ENCODE data around the gene THAP8. TPM values are rescaled to one million over a fixed set of nuclear protein-coding genes. Genes with fewer than 3 reads are reported as not detected.
"Not testable (repeated sequence)": the region's sequence is repeated elsewhere in the genome, so short reads cannot be mapped to it uniquely, and the experiment has no call there.

THAP8 gene
- total RNA-seq, 2 experiments from 2014 or later: 2.0 TPM

DNA sequence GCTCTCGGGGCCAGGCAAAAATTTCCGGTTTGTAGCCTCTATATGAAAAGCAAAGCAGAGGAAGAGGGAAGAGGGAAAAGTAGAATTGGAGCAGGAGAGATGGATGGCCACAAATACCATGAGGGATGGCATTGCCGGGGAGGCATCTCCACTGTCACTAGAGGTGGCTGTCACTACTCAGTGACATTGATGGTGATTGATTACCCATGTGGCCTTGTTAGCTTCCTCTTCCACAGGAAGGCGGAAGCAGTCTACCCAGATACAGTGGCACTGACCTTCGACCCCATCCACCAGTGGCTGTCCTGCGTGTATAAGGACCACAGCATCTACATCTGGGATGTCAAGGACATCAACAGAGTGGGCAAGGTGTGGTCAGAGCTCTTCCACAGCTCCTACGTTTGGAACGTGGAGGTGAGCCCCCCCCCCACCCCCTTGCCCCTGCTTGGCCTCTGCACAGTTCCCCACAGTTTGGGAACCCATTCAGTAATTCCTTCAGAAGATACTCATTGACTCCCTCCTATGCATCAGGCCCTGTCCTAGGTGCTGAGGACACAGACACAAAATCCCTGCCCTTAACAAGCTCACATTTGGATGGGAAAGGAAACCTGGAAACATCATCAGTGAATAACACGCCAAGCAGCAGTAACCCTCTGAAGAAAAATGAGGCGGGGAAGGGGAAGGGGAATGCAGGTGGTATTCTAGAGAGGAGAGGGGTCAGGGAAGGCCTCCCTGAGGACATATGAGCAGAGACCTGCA lies 19.2 kb upstream of the THAP8 start:
- ChIA-PET CTCF (interaction anchor here (0.6 to 1.6 kb wide), 2 partner anchors 11 to 669 kb away, joined by 3 to 4 read pairs; no protein-coding TSS in a partner anchor), POLR2A (no interaction called here)

GRCh38 chr19:36072081-36072480 lies 18.0 kb upstream of the THAP8 start:
- ChIA-PET POLR2A (no interaction called here), CTCF (no interaction called here)

DNA sequence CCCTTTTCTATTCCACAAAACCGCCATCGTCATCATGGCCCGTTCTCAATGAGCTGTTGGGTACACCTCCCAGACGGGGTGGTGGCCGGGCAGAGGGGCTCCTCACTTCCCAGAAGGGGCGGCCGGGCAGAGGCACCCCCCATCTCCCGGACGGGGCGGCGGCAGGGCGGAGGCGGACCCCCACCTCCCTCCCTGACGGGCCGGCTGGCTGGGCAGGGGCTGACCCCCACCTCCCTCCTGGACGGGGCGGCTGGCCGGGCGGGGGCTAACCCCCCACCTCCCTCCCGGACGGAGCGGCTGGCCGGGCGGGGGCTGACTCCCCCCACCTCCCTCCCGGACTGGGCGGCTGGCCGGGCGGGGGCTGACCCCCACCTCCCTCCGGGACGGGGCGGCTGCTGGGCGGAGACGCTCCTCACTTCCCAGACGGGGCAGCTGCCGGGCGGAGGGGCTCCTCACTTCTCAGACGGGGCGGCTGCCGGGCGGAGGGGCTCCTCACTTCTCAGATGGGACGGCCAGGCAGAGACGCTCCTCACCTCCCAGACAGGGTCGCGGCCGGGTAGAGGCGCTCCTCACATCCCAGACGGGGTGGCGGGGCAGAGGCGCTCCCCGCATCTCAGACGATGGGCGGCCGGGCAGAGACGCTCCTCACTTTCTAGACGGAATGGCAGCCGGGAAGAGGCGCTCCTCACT lies 14.9 kb upstream of the THAP8 start:
- POLR2A ChIA-PET, CTCF ChIA-PET: not testable (repeated sequence)

DNA sequence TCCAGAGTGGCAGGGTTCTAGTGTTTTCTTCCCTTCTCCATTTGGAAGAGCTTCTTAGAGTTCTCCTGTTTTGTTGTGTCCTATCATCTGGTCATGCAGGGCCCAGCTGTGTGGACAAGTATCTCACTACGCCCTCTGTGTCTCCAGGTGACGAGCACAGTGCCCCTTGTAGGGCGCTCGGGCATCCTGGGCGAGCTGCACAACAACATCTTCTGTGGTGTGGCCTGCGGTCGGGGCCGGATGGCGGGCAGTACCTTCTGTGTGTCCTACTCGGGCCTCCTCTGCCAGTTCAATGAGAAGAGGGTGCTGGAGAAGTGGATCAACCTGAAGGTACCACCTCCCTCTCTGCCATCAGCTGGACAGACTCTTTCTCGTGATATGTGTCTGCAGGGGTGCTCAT lies 13.6 kb upstream of the THAP8 start:
- CTCF ChIA-PET: no interaction called here
- POLR2A ChIA-PET: no interaction called here

GRCh38 chr19:36064826-36065225 lies 10.7 kb upstream of the THAP8 start:
- ChIA-PET CTCF (no interaction called here), POLR2A (no interaction called here)

GRCh38 chr19:36061367-36061766 lies 7.3 kb upstream of the THAP8 start:
- ChIA-PET POLR2A (interaction anchor here (0.7 kb wide), 1 partner anchor 264 kb away, joined by 3 read pairs; no protein-coding TSS in a partner anchor), CTCF (interaction anchor here (0.6 to 1.1 kb wide), 6 partner anchors 38 to 369 kb away, joined by 3 to 5 read pairs (median 4); no protein-coding TSS in a partner anchor)

DNA sequence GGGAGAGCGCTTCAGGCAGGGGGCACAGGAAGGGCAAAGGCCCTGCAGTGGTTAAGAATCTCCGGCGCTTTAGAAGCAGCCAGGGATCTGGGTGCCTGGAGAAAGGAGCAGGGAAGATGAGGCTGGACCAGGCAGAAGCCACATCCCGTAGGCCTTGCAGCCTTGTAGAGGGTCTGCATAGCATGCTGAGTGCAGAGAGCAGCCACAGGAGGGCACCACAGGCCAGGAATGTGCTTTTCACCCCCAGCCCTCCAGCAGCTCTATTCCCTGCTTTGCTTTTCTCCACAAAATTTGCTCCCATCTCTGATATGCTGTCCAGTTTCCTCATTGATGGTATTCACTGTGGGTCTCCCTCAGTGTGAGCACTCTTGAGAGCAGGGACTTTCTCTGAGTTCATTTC lies 6.3 kb upstream of the THAP8 start:
- POLR2A ChIA-PET: no interaction called here

DNA sequence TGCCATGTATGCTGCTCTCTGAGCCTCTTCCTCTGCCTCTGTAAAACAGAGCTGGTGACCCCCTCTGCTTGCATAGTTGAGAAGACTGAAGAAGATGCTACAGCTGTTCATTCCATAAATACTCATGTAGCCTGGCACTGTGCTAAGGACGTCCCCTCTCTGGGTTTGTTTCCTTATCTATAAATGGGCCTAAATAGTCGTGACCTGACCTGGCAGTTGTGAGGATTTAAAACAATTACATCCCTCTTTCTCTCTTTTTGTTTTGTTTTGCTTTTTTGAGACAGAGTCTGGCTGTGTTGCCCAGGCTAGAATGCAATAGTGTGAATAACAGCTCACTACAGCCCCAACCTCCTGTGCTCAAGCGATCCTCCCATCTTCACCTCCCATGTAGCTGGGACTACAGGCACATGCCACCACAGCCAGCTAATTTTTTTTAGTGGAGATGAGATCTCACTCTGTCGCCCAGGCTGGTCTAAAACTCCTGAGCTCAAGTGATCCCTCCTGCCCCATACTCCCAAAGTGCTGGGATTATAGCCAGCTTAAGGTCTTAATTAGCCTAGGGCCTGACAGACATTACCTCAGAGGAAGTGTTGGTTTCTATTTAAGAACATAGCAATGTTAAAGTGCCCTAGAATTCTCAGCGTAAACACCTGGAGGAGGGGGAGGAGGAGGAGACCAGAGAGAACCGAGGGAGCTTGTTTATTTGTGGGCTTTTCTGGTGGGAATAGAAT lies 5.3 kb upstream of the THAP8 start:
- CTCF ChIA-PET: interaction anchor here (1.5 kb wide), 1 partner anchor 56 kb away, joined by 5 read pairs; the partner anchor contains the start of genes POLR2I and TBCB
- POLR2A ChIA-PET: no interaction called here

More for the DNA sequence above, 6.3 kb upstream of the THAP8 start:
- CTCF ChIA-PET: interaction anchor here (0.8 to 1.5 kb wide), 5 partner anchors 39 to 72 kb away, joined by 3 to 5 read pairs (median 4); partner anchors contain the start of genes POLR2I and TBCB

GRCh38 chr19:36058481-36059179 lies 4.5 kb upstream of the THAP8 start:
- ChIA-PET POLR2A (no interaction called here), CTCF (interaction anchor here (1.5 kb wide), 1 partner anchor 57 kb away, joined by 5 read pairs; the partner anchor contains the start of genes POLR2I and TBCB)

DNA sequence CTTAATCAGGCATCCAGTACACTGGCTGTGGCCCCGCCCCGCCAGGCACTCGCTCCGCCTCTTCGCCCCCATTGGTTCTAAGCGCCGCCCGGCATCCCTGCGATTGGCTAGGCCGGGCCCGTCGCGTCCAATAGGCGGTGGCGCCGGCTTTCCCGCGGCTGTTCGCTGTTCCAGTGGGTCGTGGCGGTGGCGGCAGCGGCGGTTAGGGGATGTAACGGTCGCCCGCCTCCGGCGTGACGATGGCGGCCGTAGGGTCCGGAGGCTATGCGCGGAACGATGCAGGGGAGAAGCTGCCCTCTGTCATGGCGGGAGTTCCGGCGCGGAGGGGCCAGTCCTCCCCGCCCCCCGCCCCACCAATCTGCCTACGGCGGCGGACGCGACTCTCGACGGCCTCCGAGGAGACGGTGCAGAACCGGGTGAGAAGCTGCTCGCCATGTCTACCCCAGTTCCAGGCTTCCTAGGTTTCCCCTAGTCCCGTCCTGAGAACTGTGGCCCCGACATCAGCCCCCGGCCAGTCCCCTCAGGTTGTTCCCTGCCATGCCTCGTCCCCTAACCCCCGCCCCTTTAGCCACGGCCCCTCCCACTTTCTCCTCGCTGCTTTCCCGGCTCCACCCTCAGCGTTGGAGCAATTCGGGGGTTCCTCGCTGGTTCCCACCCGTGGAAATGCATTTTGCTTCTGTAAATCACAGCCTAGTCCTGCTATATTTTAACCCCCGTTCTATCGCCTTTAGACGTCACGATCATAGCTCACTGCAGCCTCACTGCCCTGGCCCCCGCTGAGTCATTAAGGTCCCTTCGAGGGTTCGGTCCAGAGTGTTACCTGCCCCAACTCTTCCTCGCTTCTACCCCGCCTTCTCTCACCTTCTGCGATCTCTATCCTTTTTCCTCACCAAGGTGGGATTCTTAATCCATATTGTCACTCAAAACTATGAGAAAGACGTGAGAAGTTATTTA lies 925 bp upstream of the THAP8 start, which contains the start of gene WDR62:
TSS of gene WDR62 (plus strand) at position 165 of the 954 bp plus-strand sequence. CDS start at position 240, 75 bp downstream.
- CTCF ChIA-PET: interaction anchor here (1.6 kb wide), 2 partner anchors 16 to 41 kb away, joined by 4 to 5 read pairs; partner anchors contain the start of gene ALKBH6
- POLR2A ChIA-PET: interaction anchor here (0.6 to 1.5 kb wide), 3 partner anchors 60 to 1591 kb away, joined by 3 to 4 read pairs (median 3); partner anchors contain the start of genes POLR2I and TBCB

DNA sequence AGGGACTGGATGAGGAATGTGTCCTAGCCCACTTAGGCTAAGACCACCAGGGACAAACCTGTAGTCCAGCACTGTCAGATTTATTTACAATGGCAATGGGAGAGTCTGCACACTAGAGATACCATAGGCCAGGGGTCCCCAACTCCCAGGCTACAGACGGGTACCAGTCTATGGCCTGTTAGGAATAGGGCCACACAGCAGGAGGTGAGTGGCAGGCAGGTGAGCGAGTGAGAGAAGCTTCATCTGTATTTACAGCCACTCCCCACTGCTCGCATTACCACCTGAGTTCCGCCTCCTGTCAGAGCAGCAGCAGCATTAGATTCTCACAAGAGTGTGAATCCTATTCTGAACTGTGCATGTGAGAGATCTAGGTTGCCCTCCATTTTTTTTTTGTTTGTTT lies 2.4 kb downstream of the THAP8 start:
- POLR2A ChIA-PET: no interaction called here
- CTCF ChIA-PET: interaction anchor here (0.9 kb wide), 1 partner anchor 170 kb away, joined by 3 read pairs; no protein-coding TSS in a partner anchor

DNA sequence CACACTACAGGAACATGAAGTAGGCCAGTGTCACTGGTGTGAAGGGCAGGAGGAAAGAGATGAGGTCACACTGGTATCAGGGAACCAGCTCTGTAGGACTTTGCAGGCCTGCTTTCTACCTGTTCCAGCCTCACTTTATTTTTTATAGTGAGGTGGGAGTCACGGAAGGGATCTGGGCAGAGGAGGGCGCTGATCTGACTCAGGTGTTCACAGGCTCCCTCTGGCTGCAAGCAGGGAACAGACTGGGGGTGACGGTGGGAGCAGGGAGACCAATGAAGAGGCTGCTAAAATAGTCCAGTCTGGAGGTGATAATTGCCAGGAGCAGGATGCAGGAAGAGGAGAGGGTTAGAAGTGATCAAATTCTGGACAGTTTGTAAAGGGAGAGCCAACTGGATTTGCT lies 2.8 kb downstream of the THAP8 start:
- ChIA-PET POLR2A (no interaction called here), CTCF (no interaction called here)

DNA sequence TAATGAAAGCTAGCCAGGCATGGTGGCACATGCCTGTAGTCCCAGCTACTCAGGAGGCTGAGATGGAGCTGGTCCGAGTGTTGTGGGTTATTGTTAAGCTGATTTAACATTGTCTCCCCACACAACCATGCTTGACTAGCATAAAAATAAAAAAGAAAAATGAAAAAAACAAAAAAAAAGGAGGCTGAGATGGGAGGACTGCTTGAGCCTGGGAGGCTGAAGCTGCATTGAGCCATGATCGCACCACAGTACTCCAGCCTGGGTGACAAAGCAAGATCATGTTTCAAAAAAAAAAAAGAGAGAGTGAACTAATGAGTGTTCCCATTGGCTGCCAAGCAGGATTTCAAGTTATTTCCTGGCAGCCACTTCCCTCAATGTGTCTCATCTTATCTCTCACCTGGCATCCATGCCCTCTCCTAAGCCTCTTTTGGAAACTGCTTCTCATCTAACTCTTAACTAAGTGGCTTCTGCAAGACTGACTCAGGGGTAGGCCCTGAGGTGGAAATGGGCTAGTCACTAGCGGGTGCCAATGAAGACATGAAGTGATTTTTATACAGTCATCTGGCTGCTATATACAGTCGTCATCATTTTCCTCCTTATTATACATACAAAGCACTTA lies 4.9 kb downstream of the THAP8 start:
- ChIA-PET CTCF (no interaction called here), POLR2A (interaction anchor here (0.5 kb wide), 1 partner anchor 66 kb away, joined by 3 read pairs; the partner anchor contains the start of gene POLR2I)

DNA sequence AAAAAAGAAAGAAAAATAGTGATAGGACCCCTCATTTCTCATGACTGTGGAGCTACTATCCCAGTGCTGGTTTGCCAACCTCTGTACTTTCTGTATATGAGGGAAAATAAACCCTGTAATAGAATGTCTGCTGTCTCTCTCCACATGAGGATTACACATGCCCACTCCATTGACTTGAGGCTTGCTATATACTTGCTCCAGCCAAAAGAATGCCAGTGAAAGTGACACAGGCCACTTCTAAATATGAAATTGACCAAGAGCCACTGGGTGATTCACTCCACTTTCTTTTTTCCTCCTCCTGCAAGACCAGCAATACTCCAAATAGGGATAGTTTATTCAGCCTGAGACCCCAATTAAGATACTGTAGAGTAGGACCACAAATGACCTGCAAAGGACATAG lies 6.2 kb downstream of the THAP8 start:
- ChIA-PET POLR2A (no interaction called here), CTCF (no interaction called here)

- ChIA-PET CTCF (no interaction called here), POLR2A (no interaction called here)
These were observed 7.5 kb downstream of the THAP8 start for GRCh38 chr19:36046443-36047050.

- POLR2A ChIA-PET: no interaction called here
- CTCF ChIA-PET: no interaction called here
These were observed 10.1 kb downstream of the THAP8 start for GRCh38 chr19:36043952-36044351.

GRCh38 chr19:36041831-36042230 lies 12.3 kb downstream of the THAP8 start:
- ChIA-PET POLR2A (interaction anchor here (0.6 kb wide), 1 partner anchor 65 kb away, joined by 4 read pairs; no protein-coding TSS in a partner anchor), CTCF (no interaction called here)
